Activated CD4-positive, alpha-beta T cell treated with anti-CD3 and anti-CD28 coated beads, Interleukin-2, Interleukin-6, amounts not matched to agents 100 ng/mL and 50 ng/mL, durations not matched to agents 16 hours and 8 hours (primary cell): ENCODE data around the gene NDUFA3.

ENCODE experiments used
- DNase-seq: peaks from one replicate; pipeline ENCODE4 v3.0.0-alpha.2; 2020

Gene NDUFA3

DNA sequence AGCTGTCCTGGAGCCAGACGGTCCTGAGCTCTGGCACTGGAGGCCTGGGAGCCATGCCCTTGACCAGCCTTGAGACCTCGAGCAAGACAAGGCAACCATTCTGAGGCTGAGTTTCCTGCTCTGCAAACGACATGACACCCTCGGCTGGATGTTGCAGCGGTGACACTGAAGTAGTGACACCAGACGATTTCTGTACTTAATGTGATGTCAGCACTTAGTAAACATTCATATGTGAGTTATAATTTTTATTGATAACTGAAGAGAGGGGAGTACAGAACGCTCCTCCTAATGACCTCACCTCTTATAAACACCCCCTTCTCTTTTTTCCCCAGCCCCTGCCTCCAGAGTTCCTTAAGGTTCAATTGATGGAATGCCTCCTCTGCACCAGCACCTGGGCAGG is 5.8 kb downstream of the NDUFA3 start:
- DNase-seq, result no peak

DNA sequence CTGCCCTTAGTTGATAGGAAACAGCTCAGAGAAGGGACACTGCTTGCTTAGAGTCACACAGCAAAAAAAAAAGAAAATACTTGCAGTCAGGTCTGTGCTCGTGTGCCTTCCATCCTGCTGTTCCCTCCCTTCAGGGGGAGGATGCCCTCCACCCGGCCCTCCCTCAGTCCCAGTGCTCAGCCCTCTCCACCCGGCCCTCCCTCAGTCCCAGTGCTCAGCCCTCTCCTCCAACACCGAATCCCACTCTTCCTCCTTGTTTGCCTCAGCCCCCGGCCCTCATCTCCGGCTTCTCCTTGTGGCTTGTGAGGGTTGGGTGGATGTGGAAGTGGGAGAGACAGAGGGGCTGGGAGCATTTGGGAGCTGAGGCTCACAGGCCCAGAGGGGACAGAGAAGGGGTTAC is 7.0 kb downstream of the NDUFA3 start:
- no peak for DNase-seq

GRCh38 chr19:54114340-54115108 is 11.9 kb downstream of the NDUFA3 start:
- peak; percentile 72 for DNase-seq

DNA sequence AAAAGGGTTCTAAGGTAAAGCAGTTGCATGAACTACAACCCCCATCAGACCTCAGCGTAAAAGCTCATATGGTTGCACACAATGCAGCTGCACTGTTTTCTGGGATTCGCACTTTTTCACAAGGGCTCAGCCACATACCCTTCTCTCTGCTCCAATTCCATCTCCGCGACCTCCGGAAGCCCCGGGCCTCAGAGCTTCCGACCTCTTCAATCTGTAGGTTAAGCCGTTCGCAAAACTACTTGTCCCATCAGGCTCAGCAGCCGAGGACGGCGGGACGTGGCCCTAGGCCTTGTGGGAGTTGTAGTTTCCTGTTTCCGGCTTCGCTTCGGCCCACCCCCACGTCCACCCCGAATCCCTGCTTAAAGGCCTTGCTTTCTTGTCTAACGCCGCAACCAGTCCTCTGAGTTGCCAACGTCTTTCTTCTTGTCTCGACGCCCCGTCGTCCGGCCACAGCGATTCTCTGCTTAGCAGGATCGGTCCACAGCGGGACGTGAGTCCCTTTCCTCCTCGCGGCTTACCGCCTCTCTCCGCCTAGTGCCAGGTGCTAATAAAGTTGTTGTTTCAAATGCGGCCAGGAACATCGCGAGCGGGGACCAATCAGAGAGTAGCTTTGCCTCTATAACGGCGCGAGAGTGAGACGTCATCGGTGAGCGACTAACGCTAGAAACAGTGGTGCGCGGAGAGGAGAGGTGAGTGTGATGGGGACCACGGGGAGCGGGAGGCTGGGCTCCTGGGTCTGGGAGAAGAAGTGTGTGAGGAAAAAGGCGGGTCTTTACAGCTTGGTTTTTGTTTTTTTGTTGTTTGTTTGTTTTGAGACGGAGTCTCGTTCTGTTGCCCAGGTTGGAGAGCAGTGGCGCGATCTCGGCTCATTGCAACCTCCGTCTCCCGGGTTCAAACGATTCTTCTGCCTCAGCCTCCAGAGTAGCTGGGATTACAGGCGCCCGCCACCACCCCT is 12.7 kb downstream of the NDUFA3 start, which contains the start of the genes PRPF31 and TFPT:
Gene PRPF31 (plus strand): TSS at position 646 of the 955 bp plus-strand sequence. CDS start 2,525 bp downstream, outside the sequence.
Gene TFPT (minus strand): TSS at position 549 of the 955 bp plus-strand sequence. CDS start 388 bp downstream, at position 161.
- DNase-seq, result peak; percentile 97

DNA sequence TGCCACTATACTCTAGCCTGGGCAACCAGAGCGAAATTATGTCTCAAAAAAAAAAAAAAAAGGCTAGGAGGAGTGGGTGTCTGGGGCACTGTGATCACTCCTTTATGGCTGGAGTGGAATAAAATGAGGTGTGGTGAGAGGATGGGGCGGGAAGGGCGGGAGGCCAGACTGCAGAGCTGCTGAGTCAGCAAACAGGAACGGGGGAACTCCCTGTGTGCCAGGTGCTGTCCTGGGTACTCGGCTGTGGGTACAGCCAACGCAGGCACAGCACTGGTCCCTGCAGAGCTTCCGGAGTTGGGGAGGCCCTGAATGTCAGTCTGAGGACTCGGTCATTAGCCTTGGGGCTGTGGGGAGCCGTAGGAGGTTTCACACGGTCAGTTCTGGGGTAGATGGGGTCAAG is 18.6 kb downstream of the NDUFA3 start:
- no peak for DNase-seq

- no peak for DNase-seq
Observed at GRCh38 chr19:54123682-54124081, 21.0 kb downstream of the NDUFA3 start.

DNA sequence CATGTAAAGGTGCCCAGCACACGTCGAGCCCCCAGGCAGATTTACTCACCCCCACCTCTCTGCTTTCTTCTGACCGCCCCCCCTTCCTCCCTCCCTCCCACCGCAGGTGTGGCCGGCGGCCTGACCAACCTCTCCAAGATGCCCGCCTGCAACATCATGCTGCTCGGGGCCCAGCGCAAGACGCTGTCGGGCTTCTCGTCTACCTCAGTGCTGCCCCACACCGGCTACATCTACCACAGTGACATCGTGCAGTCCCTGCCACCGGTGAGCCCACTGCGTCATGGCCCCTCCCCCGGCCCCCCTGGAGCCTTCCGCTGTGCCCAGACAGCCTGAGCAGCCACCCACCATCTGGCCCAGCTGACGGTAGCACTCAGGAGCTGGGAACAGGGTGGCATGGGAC is 21.7 kb downstream of the NDUFA3 start:
- DNase-seq, result no peak

DNA sequence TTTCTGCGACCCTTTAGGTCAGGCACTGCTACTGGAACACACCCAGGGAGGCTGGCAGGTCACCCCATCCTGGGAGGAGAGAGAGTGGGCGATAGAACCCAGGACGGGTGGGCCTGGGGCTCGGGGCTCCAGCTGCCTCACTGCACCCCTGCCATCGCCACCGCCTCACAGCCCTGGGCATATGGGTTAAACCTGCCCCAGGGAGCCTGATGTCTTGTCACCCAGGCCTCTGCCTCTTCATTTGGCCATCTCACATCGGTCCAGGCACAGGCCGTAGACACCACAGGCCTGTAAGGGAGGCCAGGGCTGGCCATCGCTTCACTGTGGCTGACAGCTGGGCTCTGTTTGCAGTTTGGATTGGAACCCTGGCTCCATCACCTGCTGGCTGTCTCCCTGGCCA is 23.1 kb downstream of the NDUFA3 start:
- no peak for DNase-seq

GRCh38 chr19:54127688-54128440 is 25.2 kb downstream of the NDUFA3 start:
- no peak for DNase-seq

- DNase-seq, result no peak
Observed at GRCh38 chr19:54128441-54128725, 25.7 kb downstream of the NDUFA3 start.

GRCh38 chr19:54128796-54129616 is 26.4 kb downstream of the NDUFA3 start:
- DNase-seq, result no peak

- DNase-seq, result no peak
Observed at GRCh38 chr19:54129617-54129996, 27.0 kb downstream of the NDUFA3 start.

DNA sequence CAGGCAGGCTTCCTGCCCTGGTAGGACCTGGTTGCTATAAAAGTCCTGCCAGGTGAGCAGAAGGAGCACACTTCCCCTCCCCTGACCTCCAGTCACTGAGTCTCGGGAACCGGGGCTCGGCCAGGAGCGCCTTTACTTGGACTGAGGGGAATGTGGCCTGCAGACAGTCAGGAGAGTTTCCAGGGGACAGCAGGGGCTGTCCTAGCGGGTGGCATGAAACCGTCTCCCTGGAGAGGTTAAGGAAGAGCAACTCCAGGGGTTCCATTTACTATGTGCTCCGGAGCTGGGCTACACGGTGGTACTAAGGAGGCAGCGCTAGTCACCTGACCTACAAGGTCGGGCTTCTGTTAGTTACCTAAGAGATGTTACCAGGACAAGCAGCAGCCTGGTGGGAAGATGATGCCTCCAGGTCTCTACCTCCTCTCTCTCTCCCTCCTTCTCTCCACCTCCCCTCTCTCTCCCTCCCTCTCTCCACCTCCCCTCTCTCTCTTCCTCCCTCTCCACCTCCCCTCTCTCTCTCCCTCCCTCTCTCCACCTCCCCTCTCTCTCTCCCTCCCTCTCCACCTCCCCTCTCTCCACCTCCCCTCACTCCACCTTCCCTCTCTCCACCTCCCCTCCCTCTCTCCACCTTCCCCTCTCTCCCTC is 30.8 kb downstream of the NDUFA3 start:
- no peak for DNase-seq

DNA sequence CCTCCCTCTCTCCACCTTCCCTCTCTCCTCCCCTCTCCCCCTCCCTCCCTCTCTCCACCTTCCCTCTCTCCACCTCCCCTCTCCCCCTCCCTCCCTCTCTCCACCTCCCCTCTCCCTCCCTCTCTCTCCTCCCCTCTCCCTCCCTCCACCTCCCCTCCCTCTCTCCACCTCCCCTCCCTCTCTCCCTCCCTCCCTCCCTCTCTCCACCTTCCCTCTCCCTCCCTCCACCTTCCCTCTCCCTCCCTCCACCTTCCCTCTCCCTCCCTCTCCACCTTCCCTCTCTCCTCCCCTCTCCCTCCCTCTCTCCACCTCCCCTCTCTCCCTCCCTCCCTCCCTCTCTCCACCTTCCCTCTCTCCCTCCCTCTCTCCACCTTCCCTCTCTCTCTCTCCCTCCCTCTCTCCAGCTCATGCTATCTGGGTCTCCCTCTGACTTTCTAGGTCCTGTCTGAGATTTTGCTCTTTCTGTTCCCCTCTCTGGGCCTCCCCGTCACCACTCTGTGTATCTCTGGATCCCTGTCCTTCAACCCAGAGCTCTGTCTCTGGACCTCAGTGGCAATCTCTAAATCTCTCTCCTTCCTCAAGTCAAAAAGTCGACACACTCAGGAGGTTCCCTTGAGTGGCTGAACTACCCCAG is 31.4 kb downstream of the NDUFA3 start:
- DNase-seq, result no peak

GRCh38 chr19:54136086-54136863 is 33.6 kb downstream of the NDUFA3 start:
- no peak for DNase-seq

DNA sequence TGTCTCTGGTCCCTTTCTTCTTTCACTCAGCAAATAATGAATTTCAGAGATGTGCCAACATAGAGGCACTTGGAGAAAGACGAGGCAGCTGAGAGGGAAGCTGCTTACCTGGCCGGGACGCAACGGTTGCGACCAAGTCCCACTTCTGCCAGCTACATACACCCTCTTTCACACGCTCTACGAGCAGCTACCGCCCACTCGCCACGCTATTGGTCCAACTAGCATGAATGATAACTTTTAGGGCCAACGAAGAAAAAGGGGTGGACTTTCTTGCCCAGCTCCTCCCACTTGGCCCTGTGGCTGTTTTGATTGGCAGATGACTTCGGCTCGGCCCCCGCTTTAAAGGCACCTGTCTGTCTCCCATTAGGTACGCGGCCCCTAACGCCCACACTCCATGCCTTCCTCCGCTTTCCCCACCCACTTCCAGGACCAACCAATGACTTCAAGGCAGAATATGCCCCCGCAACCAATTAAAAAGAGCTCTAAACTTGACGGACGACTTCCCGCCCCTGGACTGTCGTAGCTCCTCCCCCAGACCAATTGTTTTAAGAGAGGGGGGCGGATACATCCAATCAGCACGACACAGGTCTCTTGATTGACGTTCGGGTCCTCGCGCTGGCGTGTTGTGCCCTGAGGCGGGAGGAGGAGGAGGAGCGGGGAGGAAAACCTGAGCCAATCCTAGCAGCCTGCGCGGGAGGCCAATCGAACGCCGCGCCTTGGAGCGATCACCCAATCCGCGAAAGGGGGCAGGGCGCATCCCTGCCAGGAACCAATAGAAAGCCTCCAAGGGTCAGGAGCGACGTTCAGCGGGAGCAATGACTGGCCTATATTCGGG is 34.4 kb downstream of the NDUFA3 start:
- DNase-seq, result peak; percentile 100

GRCh38 chr19:54137699-54138488 is 35.2 kb downstream of the NDUFA3 start, which contains the start of gene CNOT3:
Gene CNOT3, plus strand, starts transcription at chr19:54137762. Its CDS starts 5,217 bp downstream, at chr19:54142979.
- peak; percentile 46 for DNase-seq

DNA sequence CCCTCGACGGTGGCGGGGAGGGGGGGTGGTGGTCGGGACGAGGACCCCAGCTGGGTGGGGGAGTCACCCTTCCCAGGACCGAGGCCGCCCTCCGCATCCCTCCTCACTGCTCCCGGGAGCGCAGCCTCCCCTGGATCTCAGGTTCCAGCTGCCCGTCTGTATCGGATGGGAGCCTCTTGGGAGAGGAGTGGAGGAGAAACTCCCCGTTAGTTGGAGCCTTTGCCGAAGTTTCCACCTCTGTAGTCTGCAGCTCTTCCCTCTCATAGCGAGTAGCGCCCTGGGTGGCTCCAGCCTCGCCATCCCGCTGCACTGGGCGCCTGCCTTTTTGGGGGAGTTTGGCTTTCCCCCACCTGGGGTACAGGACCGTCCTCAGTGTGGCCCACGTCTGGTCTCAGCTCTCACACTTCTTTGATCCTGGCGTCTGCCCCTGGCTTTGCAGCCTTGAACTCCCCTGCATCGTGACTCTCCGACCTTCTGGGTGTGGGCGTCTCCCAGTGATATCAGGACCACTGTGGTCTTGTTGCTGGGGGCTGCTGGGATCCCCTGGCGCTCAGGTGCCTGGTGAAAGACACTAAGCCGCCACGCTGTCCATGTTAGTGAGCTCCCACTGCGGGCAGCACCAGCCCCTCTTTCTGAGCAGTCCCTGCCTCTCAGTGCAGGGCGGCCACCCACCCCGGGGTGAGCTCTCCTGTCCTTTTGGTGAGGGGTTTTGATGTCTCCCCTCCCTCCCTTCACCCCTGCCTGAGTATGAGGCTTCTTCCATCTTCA is 36.0 kb downstream of the NDUFA3 start:
- DNase-seq, result peak; percentile 16
